MCF 10A (cell line): Measurements from ENCODE around the gene AIF1L. TPM values are rescaled to one million over a fixed set of nuclear protein-coding genes. Genes with fewer than 3 reads are reported as not detected.

Experiments
- BruUV-seq: library from RNA; stranded (reverse); fragments of 400-500 nt; replicated peaks from 2 replicates; lab custom pipeline; 2021; lab: Mats Ljungman, UMichigan
- CTCF ChIA-PET: fragments of 300-600 bp; sonication (Branson Sonifier 250); formaldehyde crosslinking; extraction: SDS; loops from one replicate; lab custom pipeline; 2021; ENCODE audit warnings: antibody characterized with exemption, inconsistent platforms; lab: Yijun Ruan, JAX
- POLR2A ChIA-PET: fragments of 300-600, 350-650 bp; sonication (Branson Sonifier 250); formaldehyde crosslinking; extraction: SDS; loops from one replicate; lab custom pipeline; 2020; ENCODE audit warnings: antibody characterized with exemption, inconsistent platforms; lab: Yijun Ruan, JAX
- DNase-seq: peaks from one replicate; pipeline ENCODE4 v3.0.0-alpha.2; 2018; ENCODE audit not compliant: unreplicated experiment
- H3K27ac Mint-ChIP-seq: one replicate; pipeline ENCODE4 v1.8.0; 2022; ENCODE audit warnings: mild to moderate bottlenecking, low read depth, mixed read lengths; ENCODE audit not compliant: unreplicated experiment
- H3K27me3 Mint-ChIP-seq: one replicate; pipeline ENCODE4 v1.8.0; 2022; ENCODE audit warnings: mixed read lengths; ENCODE audit not compliant: insufficient read depth, unreplicated experiment
- H3K36me3 Mint-ChIP-seq: one replicate; pipeline ENCODE4 v1.8.0; 2022; ENCODE audit warnings: mild to moderate bottlenecking, moderate library complexity, mixed read lengths; ENCODE audit not compliant: insufficient read depth, unreplicated experiment
- H3K4me1 Mint-ChIP-seq: one replicate; pipeline ENCODE4 v1.8.0; 2022; ENCODE audit warnings: mixed read lengths; ENCODE audit not compliant: insufficient read depth, unreplicated experiment
- H3K4me3 Mint-ChIP-seq: one replicate; pipeline ENCODE4 v1.8.0; 2022; ENCODE audit warnings: mild to moderate bottlenecking, moderate library complexity, mixed read lengths; ENCODE audit not compliant: unreplicated experiment
- H3K9me3 Mint-ChIP-seq: one replicate; pipeline ENCODE4 v1.8.0; 2022; ENCODE audit warnings: mixed read lengths; ENCODE audit not compliant: unreplicated experiment
- CTCF ChIP-seq: fragments of 200-600 bp; IDR thresholded peaks from one replicate; pipeline ENCODE4 v1.8.0; 2022; ENCODE audit warnings: antibody characterized with exemption, mild to moderate bottlenecking; ENCODE audit not compliant: unreplicated experiment
- intact Hi-C: fragments of 100-400 bp; cut with micrococcal nuclease; formaldehyde crosslinking; loops from 2 replicates; pipeline ENCODE4 v1.14.1; 2022
- total RNA-seq: library from RNA; stranded (reverse); gene quantifications from 2 replicates; pipeline ENCODE4 v1.2.3, GENCODE V29; 2022

AIF1L gene
- total RNA-seq, 1 experiment from 2014 or later = 4.1 TPM

DNA sequence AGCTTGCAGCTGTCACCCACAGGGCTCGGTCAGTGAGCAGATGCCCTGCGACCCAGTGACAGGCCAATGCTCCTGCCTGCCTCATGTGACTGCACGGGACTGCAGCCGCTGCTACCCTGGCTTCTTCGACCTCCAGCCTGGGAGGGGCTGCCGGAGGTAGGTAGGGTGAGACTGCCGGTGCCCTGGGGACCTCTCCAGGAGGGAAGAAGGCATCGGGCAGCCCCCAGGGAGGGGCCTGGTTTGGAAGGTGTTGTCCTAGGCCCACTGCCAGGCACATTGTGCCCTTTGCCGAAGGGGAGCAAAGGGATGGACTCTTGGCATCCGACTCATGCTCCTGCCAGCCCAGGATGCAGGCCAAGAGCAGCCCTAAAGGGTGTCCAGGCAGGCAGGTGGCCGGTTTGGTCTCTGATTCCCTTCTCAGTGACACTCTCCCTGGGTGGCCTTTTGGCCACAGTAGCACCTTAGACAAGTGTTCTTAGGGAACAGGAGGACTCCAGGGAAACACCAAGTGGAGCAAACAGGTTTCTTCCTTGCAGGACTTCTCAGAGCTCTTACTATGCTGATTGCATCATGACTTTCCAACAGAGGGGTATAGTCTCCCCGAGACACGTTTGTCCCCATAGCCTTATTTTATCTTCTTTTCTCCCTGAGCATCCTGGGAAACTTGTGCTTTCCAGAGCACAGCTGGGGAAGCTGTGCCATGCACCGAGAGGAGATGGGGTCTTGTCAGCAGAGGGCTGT lies 28.1 kb upstream of the AIF1L start:
- intact Hi-C loops = no loop called here
- H3K27me3 Mint-ChIP-seq = peaks cover 52% of the 10 kb centered on the region
- peaks cover 6% of the 10 kb centered on the region for H3K36me3 Mint-ChIP-seq
- H3K27ac Mint-ChIP-seq = no peak overlapping the region
- BruUV-seq = no TSS peak
- H3K4me3 Mint-ChIP-seq = no peak overlapping the region
- no peak for TF ChIP-seq CTCF
- ChIA-PET CTCF (no interaction called here), POLR2A (interaction anchor here (0.6 kb wide), 1 partner anchor 178 kb away, joined by 3 read pairs; no protein-coding TSS in a partner anchor)
- no peak for DNase-seq
- H3K4me1 Mint-ChIP-seq = no peaks in the 10 kb centered on the region
- H3K9me3 Mint-ChIP-seq = peaks cover 9% of the 10 kb centered on the region

DNA sequence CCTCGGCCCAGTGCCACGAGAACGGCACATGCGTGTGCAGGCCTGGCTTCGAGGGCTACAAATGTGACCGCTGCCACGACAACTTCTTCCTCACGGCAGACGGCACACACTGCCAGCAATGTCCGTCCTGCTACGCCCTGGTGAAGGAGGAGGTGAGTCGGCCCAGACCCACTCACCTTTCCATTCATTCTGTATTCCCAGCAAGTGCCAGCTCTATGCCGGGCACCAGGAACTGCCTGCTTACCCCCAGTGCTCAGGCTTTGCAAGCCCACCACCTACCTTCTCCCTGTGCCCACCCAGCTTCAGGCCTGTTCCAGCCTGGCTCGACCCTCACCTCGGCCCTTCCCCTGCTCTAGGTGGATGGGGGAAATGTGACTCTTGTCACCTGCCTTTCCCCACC lies 26.6 kb upstream of the AIF1L start:
- Mint-ChIP-seq H3K27me3 (peaks cover 43% of the 10 kb centered on the region), H3K4me3 (no peak overlapping the region), H3K4me1 (no peaks in the 10 kb centered on the region), H3K9me3 (peaks cover 9% of the 10 kb centered on the region), H3K36me3 (peaks cover 6% of the 10 kb centered on the region), H3K27ac (no peak overlapping the region)
- intact Hi-C loops = no loop called here
- no peak for TF ChIP-seq CTCF
- POLR2A ChIA-PET = no interaction called here
- CTCF ChIA-PET = interaction anchor here (2.0 kb wide), 1 partner anchor 12 kb away, joined by 5 read pairs; no protein-coding TSS in a partner anchor
- no peak for DNase-seq
- BruUV-seq = no TSS peak

- Mint-ChIP-seq H3K4me1 (no peaks in the 10 kb centered on the region), H3K27ac (no peak overlapping the region), H3K27me3 (peaks cover 17% of the 10 kb centered on the region), H3K9me3 (no peaks in the 10 kb centered on the region), H3K36me3 (peaks cover 6% of the 10 kb centered on the region), H3K4me3 (no peak overlapping the region)
- intact Hi-C loops = no loop called here
- ChIA-PET POLR2A (interaction anchor here (0.7 kb wide), 1 partner anchor 1311 kb away, joined by 3 read pairs; no protein-coding TSS in a partner anchor), CTCF (no interaction called here)
- no TSS peak for BruUV-seq
- TF ChIP-seq CTCF = no peak
- DNase-seq = no peak
Measured at GRCh38 chr9:131072107-131072870, 24.0 kb upstream of the AIF1L start.

DNA sequence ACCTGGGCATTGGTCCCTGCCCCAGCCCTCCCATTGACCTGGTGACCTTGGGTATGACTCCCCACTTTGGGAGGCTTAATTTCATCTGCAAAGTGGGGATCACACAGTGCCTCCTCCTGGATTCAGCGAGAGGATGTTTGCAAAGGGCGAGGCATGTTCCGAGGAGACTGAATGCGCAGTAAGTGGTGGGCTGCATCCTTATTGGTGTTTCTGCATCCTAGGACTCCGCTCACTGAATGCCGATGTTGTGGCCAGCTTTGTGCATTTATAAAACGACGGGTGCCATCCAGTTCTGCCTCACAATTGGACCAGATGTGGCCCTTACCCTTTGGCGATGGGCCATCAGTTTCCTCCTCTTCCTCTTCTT lies 23.5 kb upstream of the AIF1L start:
- ChIA-PET POLR2A (interaction anchor here (0.7 kb wide), 1 partner anchor 1311 kb away, joined by 3 read pairs; no protein-coding TSS in a partner anchor), CTCF (no interaction called here)
- Mint-ChIP-seq H3K27ac (no peak overlapping the region), H3K4me1 (no peaks in the 10 kb centered on the region), H3K36me3 (peaks cover 6% of the 10 kb centered on the region), H3K9me3 (no peaks in the 10 kb centered on the region), H3K27me3 (peaks cover 11% of the 10 kb centered on the region), H3K4me3 (no peak overlapping the region)
- no TSS peak for BruUV-seq
- intact Hi-C loops = no loop called here
- TF ChIP-seq CTCF = no peak
- DNase-seq = no peak
